ENCODE measurements around the gene IQGAP2. TPM values are rescaled to one million over a fixed set of nuclear protein-coding genes. Genes with fewer than 3 reads are reported as not detected.

Gene IQGAP2
- total RNA-seq, 1 experiment from 2014 or later = not detected

DNA sequence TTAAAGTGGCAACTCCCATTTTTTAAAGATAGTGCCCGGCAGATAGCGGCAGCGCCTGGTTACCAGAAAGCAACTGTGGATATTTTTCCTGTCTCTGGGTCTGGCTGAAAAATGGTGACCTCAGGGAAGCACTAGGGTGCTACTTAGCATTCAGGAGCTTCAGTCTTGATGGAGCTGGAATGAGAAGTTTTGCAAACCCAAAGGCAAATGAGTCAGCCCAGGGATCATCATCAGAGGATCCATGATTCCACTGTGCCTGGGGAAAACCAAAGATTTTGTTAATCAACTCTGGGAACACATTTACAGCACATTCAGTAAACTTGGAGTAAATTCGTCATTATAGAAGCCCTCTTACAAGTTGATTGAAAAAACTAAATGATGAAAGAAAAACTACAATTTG, 339.5 kb downstream of the IQGAP2 start:
- POLR2A ChIA-PET (ENCODE audit: unreplicated experiment) = no interaction called here
- CTCF ChIA-PET = no interaction called here
- Histone ChIP-seq H2AFZ (no peak overlapping the region), H3K9me2 (ENCODE audit: insufficient read depth) (no peaks in the 10 kb centered on the region), H3K4me1 (replicated peaks; ENCODE audit: insufficient read depth) (peaks cover 14% of the 10 kb centered on the region; the same call in 1 of the 2 replicates), H3K4me2 (no peak overlapping the region), H3K27ac (no peak overlapping the region), H3K4me3 (no peak overlapping the region), H3K9me3 (ENCODE audit: insufficient read depth, low read depth) (no peaks in the 10 kb centered on the region), H4K20me1 (ENCODE audit: insufficient read depth) (no peaks in the 10 kb centered on the region), H3K36me3 (ENCODE audit: low read depth) (no peaks in the 10 kb centered on the region), H3K79me2 (ENCODE audit: low read depth) (no peaks in the 10 kb centered on the region), H3F3A (ENCODE audit: insufficient read depth, low read depth) (peaks cover 7% of the 10 kb centered on the region; the same call in 1 of the 2 replicates), H3K27me3 (ENCODE audit: insufficient read depth, low read depth) (no peaks in the 10 kb centered on the region)
- intact Hi-C loops (cut with micrococcal nuclease; ENCODE audit: unreplicated experiment) = no loop called here
- no peak for DNase-seq
- TF ChIP-seq EZH2 (IDR thresholded peaks at IDR 0.05; ENCODE audit: low read depth) = no peak
- TF ChIP-seq, protein P1, sequence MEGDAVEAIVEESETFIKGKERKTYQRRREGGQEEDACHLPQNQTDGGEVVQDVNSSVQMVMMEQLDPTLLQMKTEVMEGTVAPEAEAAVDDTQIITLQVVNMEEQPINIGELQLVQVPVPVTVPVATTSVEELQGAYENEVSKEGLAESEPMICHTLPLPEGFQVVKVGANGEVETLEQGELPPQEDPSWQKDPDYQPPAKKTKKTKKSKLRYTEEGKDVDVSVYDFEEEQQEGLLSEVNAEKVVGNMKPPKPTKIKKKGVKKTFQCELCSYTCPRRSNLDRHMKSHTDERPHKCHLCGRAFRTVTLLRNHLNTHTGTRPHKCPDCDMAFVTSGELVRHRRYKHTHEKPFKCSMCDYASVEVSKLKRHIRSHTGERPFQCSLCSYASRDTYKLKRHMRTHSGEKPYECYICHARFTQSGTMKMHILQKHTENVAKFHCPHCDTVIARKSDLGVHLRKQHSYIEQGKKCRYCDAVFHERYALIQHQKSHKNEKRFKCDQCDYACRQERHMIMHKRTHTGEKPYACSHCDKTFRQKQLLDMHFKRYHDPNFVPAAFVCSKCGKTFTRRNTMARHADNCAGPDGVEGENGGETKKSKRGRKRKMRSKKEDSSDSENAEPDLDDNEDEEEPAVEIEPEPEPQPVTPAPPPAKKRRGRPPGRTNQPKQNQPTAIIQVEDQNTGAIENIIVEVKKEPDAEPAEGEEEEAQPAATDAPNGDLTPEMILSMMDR (conservative IDR thresholded peaks at IDR 0.05) = no peak
- no TSS peak for BruUV-seq (replicated peaks)

DNA sequence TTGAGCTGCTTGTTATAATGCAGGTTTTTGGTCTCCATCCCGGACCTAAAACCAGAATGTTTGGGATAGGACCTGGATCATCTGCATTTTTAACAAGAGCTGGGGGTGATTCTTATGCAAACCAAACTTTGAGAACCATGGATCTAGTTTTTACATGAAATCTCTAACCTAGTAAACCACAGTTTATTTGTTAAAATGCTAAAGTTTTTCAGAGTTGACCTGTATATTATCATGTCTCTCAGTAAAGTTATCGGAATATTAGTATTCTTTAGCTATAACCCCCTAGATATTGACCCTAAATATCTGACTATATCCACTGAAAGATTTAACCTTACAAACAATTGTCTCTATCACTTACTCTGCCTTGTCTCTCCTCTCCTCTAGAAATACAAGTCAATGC, 341.5 kb downstream of the IQGAP2 start:
- Histone ChIP-seq H3F3A (ENCODE audit: insufficient read depth, low read depth) (no peaks in the 10 kb centered on the region), H3K4me3 (no peak overlapping the region), H3K27ac (no peak overlapping the region), H3K27me3 (ENCODE audit: insufficient read depth, low read depth) (no peaks in the 10 kb centered on the region), H3K9me2 (ENCODE audit: insufficient read depth) (no peaks in the 10 kb centered on the region), H4K20me1 (ENCODE audit: insufficient read depth) (no peaks in the 10 kb centered on the region), H3K9me3 (ENCODE audit: insufficient read depth, low read depth) (no peaks in the 10 kb centered on the region), H3K36me3 (ENCODE audit: low read depth) (no peaks in the 10 kb centered on the region), H3K4me1 (replicated peaks; ENCODE audit: insufficient read depth) (peaks cover 2% of the 10 kb centered on the region; the same call in 1 of the 2 replicates), H3K4me2 (no peak overlapping the region), H3K79me2 (ENCODE audit: low read depth) (no peaks in the 10 kb centered on the region), H2AFZ (no peak overlapping the region; the same call in 1 of the 2 replicates)
- DNase-seq = no peak
- intact Hi-C loops (cut with micrococcal nuclease; ENCODE audit: unreplicated experiment) = no loop called here
- ChIA-PET POLR2A (ENCODE audit: unreplicated experiment) (no interaction called here), CTCF (no interaction called here)
- TF ChIP-seq, protein P1 (conservative IDR thresholded peaks at IDR 0.05) = no peak
- TF ChIP-seq EZH2 (IDR thresholded peaks at IDR 0.05; ENCODE audit: low read depth) = no peak
- no TSS peak for BruUV-seq (replicated peaks)

DNA sequence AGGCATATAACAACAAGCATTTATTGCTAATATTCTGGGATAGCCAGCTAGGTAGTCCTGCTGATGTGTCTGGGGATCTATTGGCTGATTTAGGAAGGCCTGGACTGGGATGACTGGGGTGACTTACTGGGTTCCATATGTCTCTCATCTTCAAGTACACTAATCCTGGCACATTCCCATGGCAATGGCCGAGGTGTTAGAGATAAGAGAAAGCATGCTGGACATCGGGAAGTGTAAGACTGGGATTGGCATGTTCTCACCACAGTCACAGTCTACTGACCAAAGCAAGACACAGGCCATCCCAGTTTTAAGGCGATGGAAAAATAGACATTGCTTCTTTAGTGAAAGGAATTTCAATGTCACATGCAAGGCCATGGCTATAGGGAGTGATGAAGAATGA, 342.6 kb downstream of the IQGAP2 start:
- H3K36me3 ChIP-seq (ENCODE audit: low read depth) = no peaks in the 10 kb centered on the region
- no peak overlapping the region for H3K27ac ChIP-seq
- H3K9me3 ChIP-seq (ENCODE audit: insufficient read depth, low read depth) = no peaks in the 10 kb centered on the region
- no peak overlapping the region for H2AFZ ChIP-seq
- POLR2A ChIA-PET (ENCODE audit: unreplicated experiment) = no interaction called here
- no peak for DNase-seq
- no peak overlapping the region for H3K4me2 ChIP-seq
- no peaks in the 10 kb centered on the region for H3K9me2 ChIP-seq (ENCODE audit: insufficient read depth)
- no TSS peak for BruUV-seq (replicated peaks)
- no peaks in the 10 kb centered on the region for H3K27me3 ChIP-seq (ENCODE audit: insufficient read depth, low read depth)
- no peaks in the 10 kb centered on the region for H3K79me2 ChIP-seq (ENCODE audit: low read depth)
- H3K4me1 ChIP-seq (replicated peaks; ENCODE audit: insufficient read depth) = no peaks in the 10 kb centered on the region
- TF ChIP-seq, protein P1 (conservative IDR thresholded peaks at IDR 0.05) = no peak
- no peak for TF ChIP-seq EZH2 (IDR thresholded peaks at IDR 0.05; ENCODE audit: low read depth)
- CTCF ChIA-PET = no interaction called here
- intact Hi-C loops (cut with micrococcal nuclease; ENCODE audit: unreplicated experiment) = no loop called here
- H3F3A ChIP-seq (ENCODE audit: insufficient read depth, low read depth) = no peaks in the 10 kb centered on the region
- H4K20me1 ChIP-seq (ENCODE audit: insufficient read depth) = no peaks in the 10 kb centered on the region
- no peak overlapping the region for H3K4me3 ChIP-seq
